GM18505 (cell line): ENCODE data around the gene EMILIN2.
A peak's percentile ranks its signal among the peaks of the same experiment; 100 is the strongest.
"Not testable (repeated sequence)": the region's sequence is repeated elsewhere in the genome, so short reads cannot be mapped to it uniquely, and the experiment has no call there.

ENCODE experiments used
- ATAC-seq: cut with Tn5 transposase; IDR thresholded peaks from one replicate; pipeline ENCODE4 v1.9.1; 2021; ENCODE audit not compliant: unreplicated experiment
- POLR2A ChIP-seq: IDR thresholded peaks from 4 replicates; pipeline ENCODE4 v1.6.1; 2011; ENCODE audit warnings: borderline replicate concordance; ENCODE audit not compliant: insufficient read depth, insufficient read length; ENCODE audit errors: extremely low read depth

The EMILIN2 gene

GRCh38 chr18:2826581-2826980 is 20.2 kb upstream of the EMILIN2 start:
- no peak for ATAC-seq
- no peak for TF ChIP-seq POLR2A

GRCh38 chr18:2827061-2827460 is 19.7 kb upstream of the EMILIN2 start:
- ATAC-seq = no peak

GRCh38 chr18:2836118-2836517 is 10.7 kb upstream of the EMILIN2 start:
- not testable (repeated sequence) for ATAC-seq

More at GRCh38 chr18:2827061-2827460, 19.7 kb upstream of the EMILIN2 start:
- no peak for TF ChIP-seq POLR2A

- not testable (repeated sequence) for ATAC-seq
Measured at GRCh38 chr18:2837290-2837689, 9.5 kb upstream of the EMILIN2 start.

- TF ChIP-seq POLR2A = no peak
- no peak for ATAC-seq
Measured at GRCh38 chr18:2839202-2839601, 7.6 kb upstream of the EMILIN2 start.

GRCh38 chr18:2840521-2840920 is 6.3 kb upstream of the EMILIN2 start:
- no peak for TF ChIP-seq POLR2A
- no peak for ATAC-seq

GRCh38 chr18:2843146-2843545 is 3.7 kb upstream of the EMILIN2 start:
- no peak for TF ChIP-seq POLR2A
- ATAC-seq = no peak

- TF ChIP-seq POLR2A = no peak
- no peak for ATAC-seq
Measured at GRCh38 chr18:2845172-2845571, 1.6 kb upstream of the EMILIN2 start.

- no peak for TF ChIP-seq POLR2A
- peak; percentile 33 for ATAC-seq
Measured at GRCh38 chr18:2847317-2848246, 776 bp downstream of the EMILIN2 start.

- no peak for ATAC-seq
- TF ChIP-seq POLR2A = no peak
Measured at GRCh38 chr18:2848247-2849246, 1.7 kb downstream of the EMILIN2 start.

- no peak for ATAC-seq
- TF ChIP-seq POLR2A = no peak
Measured at GRCh38 chr18:2850816-2851215, 4.0 kb downstream of the EMILIN2 start.

- ATAC-seq = no peak
- no peak for TF ChIP-seq POLR2A
Measured at GRCh38 chr18:2851771-2852170, 5.0 kb downstream of the EMILIN2 start.

GRCh38 chr18:2852460-2852859 is 5.7 kb downstream of the EMILIN2 start:
- ATAC-seq = not testable (repeated sequence)
